GM12878 (cell line): ENCODE results near the gene FGGY. TPM values are rescaled to one million over a fixed set of nuclear protein-coding genes. Genes with fewer than 3 reads are reported as not detected.

ENCODE experiments used
- ATAC-seq: fragments of 200-7000 bp; cut with Tn5 transposase; 3 replicates; pipeline ENCODE4 v1.9.1; 2020; ENCODE audit warnings: mild to moderate bottlenecking, moderate library complexity
- BruUV-seq: library from RNA; stranded (reverse); fragments of 400-500 nt; replicated peaks from 2 replicates; lab custom pipeline; 2021; lab: Mats Ljungman, UMichigan
- CTCF ChIA-PET: fragments of 300-600 bp; sonication (Branson Sonifier 250); formaldehyde crosslinking; extraction: SDS; loops from one replicate; lab custom pipeline; 2021; ENCODE audit warnings: inconsistent platforms; lab: Yijun Ruan, JAX
- POLR2A ChIA-PET: fragments of 350-600 bp; formaldehyde crosslinking; extraction: SDS; loops from one replicate; lab custom pipeline; 2021; ENCODE audit warnings: inconsistent platforms; lab: Charles Lee
- RAD21 ChIA-PET: fragments of 300-600 bp; sonication (Branson Sonifier 250); formaldehyde crosslinking; loops from one replicate; lab custom pipeline; 2023; ENCODE audit warnings: antibody characterized with exemption; ENCODE audit not compliant: unreplicated experiment; lab: Charles Lee
- SMC1A ChIA-PET: fragments of 300-600 bp; sonication (Branson Sonifier 250); formaldehyde crosslinking; loops from one replicate; lab custom pipeline; 2023; ENCODE audit not compliant: unreplicated experiment, uncharacterized antibody; lab: Charles Lee
- DNase-seq: peaks from one replicate; pipeline ENCODE4 v3.0.0-alpha.2; 2011; ENCODE audit warnings: low read depth, low spot score
- FAIRE-seq: peaks from 3 replicates; lab custom pipeline; 2011; peaks lifted over from hg19 to GRCh38; lab: Jason Lieb, UNC
- H2AFZ ChIP-seq: 2 replicates; pipeline ENCODE4 v1.6.0; 2011; ENCODE audit warnings: low read depth, low read length, control low read depth; ENCODE audit not compliant: control insufficient read depth
- H3K27ac ChIP-seq: 2 replicates; pipeline ENCODE4 v1.5.1; 2011; ENCODE audit warnings: control low read depth; ENCODE audit not compliant: control insufficient read depth, insufficient read depth
- H3K27me3 ChIP-seq, 2 experiments: replicated peaks in 1 of 2; 2 replicates each; pipeline versions ENCODE4 v1.6.0 to v1.6.1; 2011; ENCODE audit warnings: low read length in 1 of 2; ENCODE audit not compliant: control insufficient read depth in 2 of 2, insufficient read depth in 2 of 2
- H3K36me3 ChIP-seq, 2 experiments: 2 replicates each; pipeline ENCODE4 v1.5.1; 2011; ENCODE audit warnings: low read length in 1 of 2; ENCODE audit not compliant: control insufficient read depth in 2 of 2, insufficient read depth in 2 of 2
- H3K4me1 ChIP-seq: 2 replicates; pipeline ENCODE4 v1.6.1; 2011; ENCODE audit warnings: mild to moderate bottlenecking, low read length, moderate library complexity, mixed read lengths; ENCODE audit not compliant: control insufficient read depth, insufficient read depth
- H3K4me2 ChIP-seq: 2 replicates; pipeline ENCODE4 v1.6.0; 2011; ENCODE audit warnings: control low read depth; ENCODE audit not compliant: control insufficient read depth, insufficient read depth
- H3K4me3 ChIP-seq: fragments of 200-600 bp; sonication (generic); 2 replicates; pipeline ENCODE4 v1.5.1; 2016
- H3K79me2 ChIP-seq: 2 replicates; pipeline ENCODE4 v1.6.0; 2011; ENCODE audit warnings: low read length; ENCODE audit not compliant: control insufficient read depth, insufficient read depth
- H3K9ac ChIP-seq: 2 replicates; pipeline ENCODE4 v1.8.0; 2011; ENCODE audit warnings: low read length, control low read depth, mixed read lengths; ENCODE audit not compliant: control insufficient read depth, insufficient read depth
- H3K9me3 ChIP-seq: replicated peaks from 3 replicates; pipeline ENCODE4 v1.5.1; 2011; ENCODE audit warnings: mild to moderate bottlenecking, low read length; ENCODE audit not compliant: control insufficient read depth, insufficient read depth
- H4K20me1 ChIP-seq: 2 replicates; pipeline ENCODE4 v1.6.0; 2011; ENCODE audit not compliant: control insufficient read depth, insufficient read depth
- BCLAF1 ChIP-seq: fragments of 450-650 bp; IDR thresholded peaks from 2 replicates; pipeline ENCODE4 v1.6.1; 2017; ENCODE audit warnings: antibody characterized with exemption, mild to moderate bottlenecking, moderate library complexity
- CREM ChIP-seq: IDR thresholded peaks from 2 replicates; pipeline ENCODE4 v1.6.1; 2014; ENCODE audit warnings: antibody characterized with exemption, low read depth
- EGR1 ChIP-seq, 2 experiments: IDR thresholded peaks; 1 replicate in 1 of 2; 2 replicates in 1 of 2; pipeline ENCODE4 v1.6.1; 2011 to 2012; ENCODE audit warnings: low read depth in 2 of 2, low read length in 2 of 2, borderline replicate concordance in 1 of 2, mild to moderate bottlenecking in 1 of 2, moderate library complexity in 1 of 2
- EZH2 ChIP-seq: IDR thresholded peaks from 2 replicates; pipeline ENCODE4 v1.6.1; 2012; ENCODE audit warnings: low read depth, mild to moderate bottlenecking, control low read depth, inconsistent platforms, low read length, borderline replicate concordance; ENCODE audit not compliant: control insufficient read depth
- KLF5 ChIP-seq: fragments of 450-650 bp; IDR thresholded peaks from 2 replicates; pipeline ENCODE4 v1.6.1; 2014; ENCODE audit warnings: mild to moderate bottlenecking; ENCODE audit not compliant: partially characterized antibody
- NBN ChIP-seq: fragments of 450-650 bp; IDR thresholded peaks from 2 replicates; pipeline ENCODE4 v1.6.1; 2016
- NR2C2 ChIP-seq: IDR thresholded peaks from 2 replicates; pipeline ENCODE4 v1.6.1; 2011; ENCODE audit warnings: borderline replicate concordance, low read depth; ENCODE audit not compliant: control insufficient read depth, insufficient read length
- NRF1 ChIP-seq: conservative IDR thresholded peaks from 2 replicates; pipeline ENCODE4 v1.6.1; 2011; ENCODE audit warnings: mild to moderate bottlenecking, low read depth, low read length, improper control_type of control experiment
- PBX3 ChIP-seq: IDR thresholded peaks from 2 replicates; pipeline ENCODE4 v1.6.1; 2011; ENCODE audit warnings: mild to moderate bottlenecking, low read depth, low read length, moderate library complexity; ENCODE audit not compliant: insufficient replicate concordance
- RCOR1 ChIP-seq: conservative IDR thresholded peaks from 2 replicates; pipeline ENCODE4 v1.6.1; 2012; ENCODE audit warnings: low read depth, low read length, improper control_type of control experiment
- RFX5 ChIP-seq: IDR thresholded peaks from 2 replicates; pipeline ENCODE4 v1.6.1; 2011; ENCODE audit warnings: low read depth, low read length, improper control_type of control experiment
- TAF1 ChIP-seq: IDR thresholded peaks from 2 replicates; pipeline ENCODE4 v1.6.1; 2011; ENCODE audit warnings: mild to moderate bottlenecking, low read depth, low read length, borderline replicate concordance
- ZSCAN29 ChIP-seq: fragments of 450-650 bp; IDR thresholded peaks from 2 replicates; pipeline ENCODE4 v1.6.1; 2017; ENCODE audit warnings: mild to moderate bottlenecking, moderate library complexity
- WGBS: methylation state at CpG from one replicate; pipeline ENCODE4 v1.1.6; 2016; ENCODE audit warnings: low lambda C conversion rate; ENCODE audit not compliant: insufficient replicate concordance, insufficient coverage; ENCODE audit errors: missing lambda C conversion rate; 5-methylcytosine and 5-hydroxymethylcytosine counted together
- in situ Hi-C: fragments of 300-500 bp; cut with MboI; formaldehyde crosslinking; loops from 9 replicates; pipeline ENCODE4 v1.14.3; 2018; ENCODE audit warnings: mixed read lengths
- intact Hi-C: fragments of 100-400 bp; cut with micrococcal nuclease; formaldehyde crosslinking; loops from one replicate; pipeline ENCODE4 v1.14.2; 2022; ENCODE audit not compliant: unreplicated experiment
- polyA plus RNA-seq, 11 experiments: library from polyadenylated mRNA; depleted of rRNA in 4 of 11; unstranded in 6 of 11; stranded (reverse) in 5 of 11; fragments of >200 nt; fragmentation: Nextera tagmentation in 4 of 11; fragmentation: Illumina TruSeq in 1 of 11; extraction: Ambion mirVana in 4 of 11; extraction: Trizol in 1 of 11; gene quantifications; 1 replicate in 1 of 11; 2 replicates in 10 of 11; pipeline versions ENCODE4 v1.2.1 to v1.2.3, GENCODE V29; 2011 to 2016; ENCODE audit warnings: inconsistent platforms in 2 of 11, missing spikeins in 2 of 11, low read depth in 1 of 11
- total RNA-seq, 4 experiments: library from RNA; depleted of rRNA in 3 of 4; stranded (reverse); fragments of >200 nt in 3 of 4; fragmentation: Illumina TruSeq in 1 of 4; extraction: Trizol in 1 of 4; gene quantifications; 2 replicates each; pipeline versions ENCODE4 v1.2.1 to v1.2.3, GENCODE V29; 2013 to 2021
- TF ChIP-seq, protein P1 (sequence below), 3 experiments: IDR thresholded peaks in 2 of 3; conservative IDR thresholded peaks in 1 of 3; 2 replicates each; pipeline ENCODE4 v1.5.1; 2011; ENCODE audit warnings: low read depth in 3 of 3, low read length in 3 of 3, mild to moderate bottlenecking in 3 of 3, control low read depth in 2 of 3, moderate library complexity in 2 of 3, inconsistent platforms in 1 of 3, mixed read lengths in 1 of 3; ENCODE audit not compliant: control insufficient read depth in 2 of 3, insufficient read depth in 1 of 3; ENCODE audit errors: extremely low read depth in 1 of 3

The FGGY gene
- total and polyA plus RNA-seq, 10 of the 15 experiments (the other 5 are each of a cell fraction or from before 2014, with no cell fraction given): 6.2 to 11.9 (median 7.5) TPM

DNA sequence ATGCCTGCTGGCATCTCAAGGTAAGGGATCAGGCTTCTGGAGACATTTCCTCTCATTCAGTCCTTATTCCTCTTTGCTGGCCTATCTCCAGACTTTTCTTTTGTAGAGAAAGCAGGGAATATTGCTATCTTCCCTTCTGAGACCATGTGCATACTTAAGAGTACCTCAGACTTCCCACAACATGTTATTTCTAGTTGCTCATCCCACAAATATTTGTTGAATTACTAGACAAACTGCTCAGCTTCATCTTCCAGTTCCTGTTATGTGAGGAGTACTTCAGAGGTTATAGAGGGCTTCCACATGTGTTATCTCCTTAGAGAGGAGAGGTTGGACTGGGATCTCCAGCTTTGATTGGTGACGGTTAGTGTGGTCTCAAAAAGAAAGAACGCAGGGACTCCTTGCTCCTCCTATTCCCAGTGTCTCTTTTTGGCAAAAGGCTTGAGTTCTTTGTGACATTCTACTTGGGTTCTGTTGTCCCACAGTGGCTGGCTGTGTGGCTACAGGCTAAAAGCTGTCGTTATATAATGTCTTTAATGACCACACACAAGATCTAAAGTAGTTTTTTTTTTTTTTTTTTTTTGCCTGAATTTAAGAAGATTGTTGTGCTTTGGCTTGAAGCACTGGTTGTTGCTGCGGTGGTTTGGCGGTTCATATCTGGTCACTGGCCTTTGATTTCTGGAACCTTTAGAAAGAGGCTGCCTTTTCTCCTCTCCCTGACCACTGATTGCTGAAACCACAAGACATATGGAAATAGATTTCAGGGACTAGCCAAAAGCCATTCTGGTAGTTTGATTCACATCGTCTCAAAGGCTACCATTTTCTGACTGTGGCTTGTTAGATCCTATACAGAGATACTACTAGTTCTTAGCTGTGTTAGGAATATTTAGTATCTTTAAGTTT lies 78.7 kb downstream of the FGGY start (continued):
- TF ChIP-seq RCOR1: no peak
- TF ChIP-seq, protein P1, sequence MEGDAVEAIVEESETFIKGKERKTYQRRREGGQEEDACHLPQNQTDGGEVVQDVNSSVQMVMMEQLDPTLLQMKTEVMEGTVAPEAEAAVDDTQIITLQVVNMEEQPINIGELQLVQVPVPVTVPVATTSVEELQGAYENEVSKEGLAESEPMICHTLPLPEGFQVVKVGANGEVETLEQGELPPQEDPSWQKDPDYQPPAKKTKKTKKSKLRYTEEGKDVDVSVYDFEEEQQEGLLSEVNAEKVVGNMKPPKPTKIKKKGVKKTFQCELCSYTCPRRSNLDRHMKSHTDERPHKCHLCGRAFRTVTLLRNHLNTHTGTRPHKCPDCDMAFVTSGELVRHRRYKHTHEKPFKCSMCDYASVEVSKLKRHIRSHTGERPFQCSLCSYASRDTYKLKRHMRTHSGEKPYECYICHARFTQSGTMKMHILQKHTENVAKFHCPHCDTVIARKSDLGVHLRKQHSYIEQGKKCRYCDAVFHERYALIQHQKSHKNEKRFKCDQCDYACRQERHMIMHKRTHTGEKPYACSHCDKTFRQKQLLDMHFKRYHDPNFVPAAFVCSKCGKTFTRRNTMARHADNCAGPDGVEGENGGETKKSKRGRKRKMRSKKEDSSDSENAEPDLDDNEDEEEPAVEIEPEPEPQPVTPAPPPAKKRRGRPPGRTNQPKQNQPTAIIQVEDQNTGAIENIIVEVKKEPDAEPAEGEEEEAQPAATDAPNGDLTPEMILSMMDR (IDR thresholded peaks at IDR 0.05 in 2 of 3, conservative IDR thresholded peaks at IDR 0.05 in 1 of 3; ENCODE audit: control insufficient read depth in 2 of 3, extremely low read depth in 1 of 3, insufficient read depth in 1 of 3, low read depth in 3 of 3, low read length in 3 of 3): no peak

GRCh38 chr1:59377350-59377904 lies 80.5 kb downstream of the FGGY start:
- Histone ChIP-seq H3K4me2 (no peak overlapping the region), H3K36me3 (no peaks in the 10 kb centered on the region), H3K9ac (no peak overlapping the region), H3K27me3 (no peaks in the 10 kb centered on the region), H2AFZ (no peak overlapping the region), H3K27ac (no peak overlapping the region), H3K4me1 (no peaks in the 10 kb centered on the region), H3K4me3 (no peak overlapping the region), H3K79me2 (no peaks in the 10 kb centered on the region), H4K20me1 (no peaks in the 10 kb centered on the region), H3K9me3 (no peaks in the 10 kb centered on the region; the same call in 1 of the 3 replicates)
- ChIA-PET RAD21 (no interaction called here), SMC1A (no interaction called here), POLR2A (no interaction called here), CTCF (no interaction called here)
- intact Hi-C loops (no loop called here), in situ Hi-C loops (no loop called here)
- 0 out of 3 replicates have a peak, but pooled peaks have one; percentile 21 for ATAC-seq
- no peak for FAIRE-seq
- no peak for DNase-seq
- 67% methylated on average over 3 of the region's 3 CpGs for WGBS
- BruUV-seq: no TSS peak
- TF ChIP-seq NR2C2 (no peak), EGR1 (IDR thresholded peaks at IDR 0.05; ENCODE audit: borderline replicate concordance in 1 of 2, low read depth in 2 of 2, low read length in 2 of 2) (no peak), PBX3 (no peak), BCLAF1 (no peak), RFX5 (no peak), CREM (no peak), TAF1 (no peak), EZH2 (no peak), NBN (no peak), KLF5 (no peak), ZSCAN29 (no peak), NRF1 (no peak)
